ENCODE results near the gene PGGHG.

DNA sequence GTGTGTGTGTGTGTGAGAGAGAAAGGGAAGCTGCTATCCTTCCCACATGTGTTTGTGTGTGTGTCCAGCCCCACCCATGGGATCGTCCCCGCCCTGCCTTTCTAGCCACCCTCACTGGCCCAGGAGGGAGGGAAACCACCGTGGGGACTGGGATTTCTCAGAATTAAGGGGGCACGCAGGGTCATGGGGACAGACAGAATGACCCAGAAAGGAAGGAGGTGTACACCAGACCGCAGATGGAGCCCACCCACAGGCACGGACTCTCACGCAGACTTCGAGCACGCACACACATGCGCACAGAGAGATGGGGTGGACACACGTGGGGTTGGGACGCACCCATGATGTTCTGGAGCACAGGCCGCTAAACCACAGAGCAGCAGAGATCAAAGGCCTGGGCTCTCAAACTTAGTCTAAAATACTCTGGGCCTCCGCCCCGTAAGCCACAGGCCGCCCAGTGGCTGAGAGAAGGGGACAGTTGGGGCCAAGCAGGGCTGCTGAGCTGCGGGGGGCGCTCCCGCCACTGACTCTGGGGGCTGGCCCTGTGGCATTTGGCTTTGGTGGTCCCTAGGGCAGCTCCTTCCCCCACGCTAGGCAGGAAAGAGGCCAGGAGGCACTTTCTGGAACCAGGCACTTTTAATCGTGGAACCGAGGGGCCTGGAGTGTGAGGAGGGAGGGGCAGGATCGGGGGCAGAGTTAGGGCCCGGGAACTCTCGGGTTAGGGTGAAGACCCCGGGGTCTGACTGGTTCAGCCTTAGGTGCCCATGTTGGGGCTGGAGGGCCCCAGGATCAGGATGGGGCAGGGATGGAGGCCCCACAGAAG, 8.9 kb downstream of the PGGHG start:
- TF ChIP-seq, protein P1, sequence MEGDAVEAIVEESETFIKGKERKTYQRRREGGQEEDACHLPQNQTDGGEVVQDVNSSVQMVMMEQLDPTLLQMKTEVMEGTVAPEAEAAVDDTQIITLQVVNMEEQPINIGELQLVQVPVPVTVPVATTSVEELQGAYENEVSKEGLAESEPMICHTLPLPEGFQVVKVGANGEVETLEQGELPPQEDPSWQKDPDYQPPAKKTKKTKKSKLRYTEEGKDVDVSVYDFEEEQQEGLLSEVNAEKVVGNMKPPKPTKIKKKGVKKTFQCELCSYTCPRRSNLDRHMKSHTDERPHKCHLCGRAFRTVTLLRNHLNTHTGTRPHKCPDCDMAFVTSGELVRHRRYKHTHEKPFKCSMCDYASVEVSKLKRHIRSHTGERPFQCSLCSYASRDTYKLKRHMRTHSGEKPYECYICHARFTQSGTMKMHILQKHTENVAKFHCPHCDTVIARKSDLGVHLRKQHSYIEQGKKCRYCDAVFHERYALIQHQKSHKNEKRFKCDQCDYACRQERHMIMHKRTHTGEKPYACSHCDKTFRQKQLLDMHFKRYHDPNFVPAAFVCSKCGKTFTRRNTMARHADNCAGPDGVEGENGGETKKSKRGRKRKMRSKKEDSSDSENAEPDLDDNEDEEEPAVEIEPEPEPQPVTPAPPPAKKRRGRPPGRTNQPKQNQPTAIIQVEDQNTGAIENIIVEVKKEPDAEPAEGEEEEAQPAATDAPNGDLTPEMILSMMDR (IDR thresholded peaks at IDR 0.05), result no peak
- TF ChIP-seq ZFX (IDR thresholded peaks at IDR 0.05; ENCODE audit: borderline replicate concordance), result no peak

All from 22Rv1 (cell line).